Peyer's patch (tissue), 4 donors: Measurements from ENCODE around the gene BAG3. TPM values are rescaled to one million over a fixed set of nuclear protein-coding genes. Genes with fewer than 3 reads are reported as not detected.
A peak's percentile ranks its signal among the peaks of the same experiment; 100 is the strongest.

Source experiments
- DNase-seq, 3 donors: peaks; one replicate each; pipeline ENCODE4 v3.0.0-alpha.2; 2017 to 2019
- H3K27ac ChIP-seq, 4 donors: fragments of 200-600 bp; sonication (generic); one replicate each; pipeline ENCODE4 v1.5.1; 2016 to 2019
- H3K27me3 ChIP-seq, 2 donors: fragments of 200-600 bp; sonication (generic); one replicate each; pipeline ENCODE4 v1.5.1; 2019
- H3K36me3 ChIP-seq, 3 donors: fragments of 200-600 bp; sonication (generic); one replicate each; pipeline ENCODE4 v1.5.1; 2016 to 2019
- H3K4me1 ChIP-seq, 4 donors: fragments of 200-600 bp; sonication (generic); one replicate each; pipeline ENCODE4 v1.5.1; 2016 to 2019
- H3K4me3 ChIP-seq, 4 donors: fragments of 200-600 bp; sonication (generic); 1 replicate in 3 of 4; 2 replicates in 1 of 4; pipeline ENCODE4 v1.5.1; 2016 to 2019; ENCODE audit warnings: mild to moderate bottlenecking in 1 of 4
- H3K9me3 ChIP-seq, 4 donors: fragments of 200-600 bp; sonication (generic); one replicate each; pipeline ENCODE4 v1.5.1; 2016 to 2019; ENCODE audit warnings: mild to moderate bottlenecking in 1 of 4
- POLR2A ChIP-seq, 2 donors: fragments of 450-650 bp; IDR thresholded peaks; one replicate each; pipeline ENCODE4 v1.5.1; 2017; ENCODE audit warnings: antibody characterized with exemption in 2 of 2, mild to moderate bottlenecking in 2 of 2, moderate library complexity in 2 of 2
- total RNA-seq, 4 donors: library from RNA; depleted of rRNA; stranded (reverse); fragments of >200 nt; gene quantifications; one replicate each; pipeline ENCODE4 v1.1.0, GENCODE V29; 2016
- TF ChIP-seq, protein P1 (sequence below), 6 experiments: fragments of 450-650 bp in 4 of 6; fragments of 200-600 bp in 2 of 6; sonication (generic) in 1 of 6; IDR thresholded peaks; one replicate each; pipeline ENCODE4 v1.5.1; 2017 to 2019; ENCODE audit warnings: antibody characterized with exemption in 6 of 6, mild to moderate bottlenecking in 3 of 6, moderate library complexity in 1 of 6

The BAG3 gene
- total RNA-seq, 4 donors from 2014 or later: 14.9 to 26.4 (median 19.8) TPM

DNA sequence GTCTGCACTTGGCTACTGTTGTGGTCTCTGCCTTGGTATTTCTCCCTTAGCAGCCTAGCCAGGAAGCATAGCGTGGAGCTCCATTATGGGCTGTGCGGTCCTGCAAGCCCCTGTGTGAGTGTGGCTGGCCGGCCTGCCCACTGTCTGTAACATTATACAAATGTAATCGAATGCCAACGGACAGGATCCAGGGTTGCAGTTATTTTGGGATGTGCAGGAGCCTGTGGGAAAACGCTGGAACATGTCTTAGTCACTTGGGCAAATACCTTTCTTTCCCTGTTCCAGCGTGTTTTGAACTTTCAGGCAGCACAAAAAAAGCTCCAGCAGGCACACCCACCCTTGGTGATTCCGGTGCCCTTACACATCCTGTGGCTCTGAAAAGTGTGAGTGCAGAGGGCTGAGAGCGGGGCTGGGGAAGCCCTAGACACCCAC is 29.5 kb downstream of the BAG3 start:
- peak overlapping the region in 1 of 4 donors; percentile 35 for H3K27ac ChIP-seq
- no peaks in the 10 kb centered on the region for H3K27me3 ChIP-seq
- H3K4me1 ChIP-seq: no peaks in the 10 kb centered on the region
- H3K9me3 ChIP-seq: no peaks in the 10 kb centered on the region
- no peak for TF ChIP-seq POLR2A (IDR thresholded peaks at IDR 0.05)
- TF ChIP-seq, protein P1, sequence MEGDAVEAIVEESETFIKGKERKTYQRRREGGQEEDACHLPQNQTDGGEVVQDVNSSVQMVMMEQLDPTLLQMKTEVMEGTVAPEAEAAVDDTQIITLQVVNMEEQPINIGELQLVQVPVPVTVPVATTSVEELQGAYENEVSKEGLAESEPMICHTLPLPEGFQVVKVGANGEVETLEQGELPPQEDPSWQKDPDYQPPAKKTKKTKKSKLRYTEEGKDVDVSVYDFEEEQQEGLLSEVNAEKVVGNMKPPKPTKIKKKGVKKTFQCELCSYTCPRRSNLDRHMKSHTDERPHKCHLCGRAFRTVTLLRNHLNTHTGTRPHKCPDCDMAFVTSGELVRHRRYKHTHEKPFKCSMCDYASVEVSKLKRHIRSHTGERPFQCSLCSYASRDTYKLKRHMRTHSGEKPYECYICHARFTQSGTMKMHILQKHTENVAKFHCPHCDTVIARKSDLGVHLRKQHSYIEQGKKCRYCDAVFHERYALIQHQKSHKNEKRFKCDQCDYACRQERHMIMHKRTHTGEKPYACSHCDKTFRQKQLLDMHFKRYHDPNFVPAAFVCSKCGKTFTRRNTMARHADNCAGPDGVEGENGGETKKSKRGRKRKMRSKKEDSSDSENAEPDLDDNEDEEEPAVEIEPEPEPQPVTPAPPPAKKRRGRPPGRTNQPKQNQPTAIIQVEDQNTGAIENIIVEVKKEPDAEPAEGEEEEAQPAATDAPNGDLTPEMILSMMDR (IDR thresholded peaks at IDR 0.05): no peak
- peaks cover 0 to 21% (median 3%) of the 10 kb centered on the region in 3 donors for H3K36me3 ChIP-seq
- DNase-seq: no peak
- H3K4me3 ChIP-seq: no peak overlapping the region

DNA sequence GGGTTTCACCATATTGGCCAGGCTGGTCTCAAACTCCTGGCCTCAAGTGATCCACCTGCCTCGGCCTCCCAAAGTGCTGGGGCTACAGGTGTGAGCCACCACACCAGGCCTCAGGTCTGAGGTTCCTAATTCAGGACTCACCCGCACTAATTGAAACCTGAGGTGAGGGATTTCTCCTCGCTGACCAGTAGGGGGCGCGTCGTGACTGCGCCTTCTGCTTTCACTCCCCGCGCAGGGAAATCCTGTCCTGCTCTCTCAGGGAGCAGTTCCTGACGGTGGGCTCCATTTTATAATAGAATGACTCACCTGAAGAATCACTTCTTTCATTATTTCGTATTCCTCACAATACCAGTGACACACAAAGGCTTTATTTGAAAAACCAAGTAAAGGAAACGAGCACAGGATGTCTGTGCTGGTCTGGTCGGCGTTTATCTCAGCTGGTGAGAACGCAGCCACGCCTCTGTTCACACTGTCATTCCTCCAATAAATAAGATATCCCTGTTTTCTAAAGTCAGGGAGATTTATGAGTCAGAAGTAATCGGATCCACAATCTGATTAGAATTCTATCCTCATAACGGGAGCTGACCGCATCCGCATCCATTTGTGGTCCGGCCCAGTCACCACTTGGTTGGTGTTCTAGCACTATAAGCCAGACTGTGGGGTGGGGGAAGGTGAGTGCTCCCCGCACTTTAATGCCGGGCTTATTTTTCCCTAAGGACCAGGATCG is 35.4 kb downstream of the BAG3 start:
- Histone ChIP-seq H3K4me3 (peak overlapping the region in 2 of 4 donors; percentile 28 to 37), H3K27me3 (no peaks in the 10 kb centered on the region), H3K9me3 (no peaks in the 10 kb centered on the region), H3K4me1 (peaks cover 0 to 4% (median 0%) of the 10 kb centered on the region in 4 donors), H3K27ac (peak overlapping the region in 1 of 4 donors; percentile 3), H3K36me3 (no peaks in the 10 kb centered on the region)
- DNase-seq: peak; percentile 64 to 87 (median 84)
- no peak for TF ChIP-seq POLR2A (IDR thresholded peaks at IDR 0.05)
- TF ChIP-seq, protein P1 (IDR thresholded peaks at IDR 0.05): peak; percentile 89 to 97 (median 92)

DNA sequence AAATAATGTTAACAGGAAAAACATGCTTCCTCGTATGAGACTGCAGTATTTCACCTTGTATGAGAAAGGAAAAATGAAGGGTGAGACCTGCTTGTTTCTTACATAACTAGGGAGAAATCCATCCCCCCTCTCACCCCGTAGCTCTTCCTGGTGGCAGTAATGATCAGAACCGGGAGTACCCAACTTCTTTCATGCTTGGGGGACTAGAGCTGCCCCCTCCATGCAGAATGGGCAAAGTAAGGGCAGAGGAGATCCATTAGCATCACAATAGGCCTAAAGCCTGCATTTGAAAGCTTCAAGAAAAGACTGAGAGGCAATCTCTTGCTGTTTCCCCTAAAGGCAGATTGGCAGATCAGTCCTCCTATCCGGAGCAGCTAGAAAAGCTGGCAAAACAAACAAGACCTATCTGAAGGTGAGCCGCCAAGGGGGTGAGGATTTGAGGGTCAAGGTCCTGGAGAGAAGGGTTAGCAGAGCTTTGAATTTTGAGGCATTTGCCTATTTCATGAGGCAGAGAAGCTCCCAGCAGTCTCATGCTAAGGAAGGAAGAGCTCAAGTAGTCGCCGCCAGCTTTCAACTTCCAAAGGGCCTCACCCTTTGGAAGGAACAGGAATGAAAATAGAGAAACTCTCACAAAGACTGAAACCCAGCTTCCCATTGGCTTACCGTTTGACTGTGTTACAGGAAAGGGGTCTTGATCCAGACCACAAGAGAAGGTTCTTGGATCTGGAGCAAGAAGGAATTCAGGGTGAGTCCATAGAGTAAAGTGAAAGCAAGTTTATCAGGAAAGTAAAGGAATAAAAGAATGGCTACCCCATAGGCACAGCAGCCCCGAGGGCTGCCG is 36.2 kb downstream of the BAG3 start:
- peak overlapping the region in 1 of 4 donors; percentile 3 for H3K27ac ChIP-seq
- no peak for DNase-seq
- no peaks in the 10 kb centered on the region for H3K36me3 ChIP-seq
- H3K27me3 ChIP-seq: no peaks in the 10 kb centered on the region
- no peak overlapping the region for H3K4me3 ChIP-seq
- H3K9me3 ChIP-seq: no peaks in the 10 kb centered on the region
- TF ChIP-seq POLR2A (IDR thresholded peaks at IDR 0.05): no peak
- TF ChIP-seq, protein P1 (IDR thresholded peaks at IDR 0.05): no peak
- H3K4me1 ChIP-seq: peaks cover 0 to 4% (median 0%) of the 10 kb centered on the region in 4 donors

DNA sequence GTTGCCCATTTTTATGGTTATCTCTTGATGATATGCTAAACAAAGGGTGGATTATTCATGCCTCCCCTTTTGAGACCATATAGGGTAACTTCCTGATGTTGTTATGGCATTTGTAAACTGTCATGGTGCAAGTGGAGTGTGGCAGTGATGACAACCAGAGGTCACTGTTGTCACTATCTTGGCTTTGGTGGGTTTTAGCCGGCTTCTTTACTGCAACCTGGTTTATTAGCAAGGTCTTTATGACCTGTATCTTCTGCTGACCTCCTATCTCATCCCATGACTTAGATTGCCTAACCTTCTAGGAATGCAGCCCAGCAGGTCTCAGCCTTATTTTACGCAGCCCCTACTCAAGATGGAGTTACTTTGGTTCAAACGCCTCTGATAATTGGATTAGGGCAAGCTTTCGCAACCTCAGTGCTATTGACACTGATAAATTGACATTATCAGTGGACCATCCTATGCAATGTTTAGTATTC is 36.9 kb downstream of the BAG3 start:
- H3K4me3 ChIP-seq: no peak overlapping the region
- no peaks in the 10 kb centered on the region for H3K9me3 ChIP-seq
- no peak for TF ChIP-seq POLR2A (IDR thresholded peaks at IDR 0.05)
- TF ChIP-seq, protein P1 (IDR thresholded peaks at IDR 0.05): peak in 1 of 6 experiments; percentile 17
- no peaks in the 10 kb centered on the region for H3K27me3 ChIP-seq
- peaks cover 0 to 4% (median 0%) of the 10 kb centered on the region in 4 donors for H3K4me1 ChIP-seq
- no peak for DNase-seq
- no peaks in the 10 kb centered on the region for H3K36me3 ChIP-seq
- H3K27ac ChIP-seq: no peak overlapping the region

DNA sequence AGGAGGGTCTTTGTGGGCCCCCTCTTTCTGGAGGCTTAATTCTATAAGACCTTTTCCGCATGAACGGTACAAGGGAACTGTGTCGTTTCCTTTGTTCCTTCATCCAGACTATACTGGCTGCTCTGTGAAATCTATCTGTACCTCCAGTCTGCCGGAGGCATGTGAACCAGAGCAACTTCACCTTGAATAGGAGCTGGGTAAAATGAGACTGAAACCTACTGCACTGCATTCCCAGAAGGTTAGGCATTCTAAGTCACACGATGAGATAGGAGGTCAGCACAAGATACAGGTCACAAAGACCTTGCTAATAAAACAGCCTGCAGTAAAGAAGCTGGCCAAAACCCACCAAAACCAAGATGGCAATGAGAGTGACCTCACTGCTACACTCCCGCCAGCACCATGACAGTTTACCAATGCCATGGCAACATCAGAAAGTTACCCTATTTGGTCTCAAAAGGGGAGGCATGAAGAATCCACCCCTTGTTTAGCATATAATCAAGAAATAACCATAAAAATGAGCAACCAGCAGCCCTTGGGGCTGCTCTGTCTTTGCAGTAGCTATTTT is 37.9 kb downstream of the BAG3 start:
- H3K27me3 ChIP-seq: no peaks in the 10 kb centered on the region
- peaks cover 0 to 4% (median 0%) of the 10 kb centered on the region in 4 donors for H3K4me1 ChIP-seq
- TF ChIP-seq, protein P1 (IDR thresholded peaks at IDR 0.05): no peak
- TF ChIP-seq POLR2A (IDR thresholded peaks at IDR 0.05): no peak
- H3K9me3 ChIP-seq: no peaks in the 10 kb centered on the region
- no peak overlapping the region for H3K27ac ChIP-seq
- H3K36me3 ChIP-seq: no peaks in the 10 kb centered on the region
- H3K4me3 ChIP-seq: no peak overlapping the region
- no peak for DNase-seq
